ENCODE measurements around the gene PAX8. TPM values are rescaled to one million over a fixed set of nuclear protein-coding genes. Genes with fewer than 3 reads are reported as not detected.

Gene PAX8
- total RNA-seq, 2 experiments from 2014 or later, result 1.6 to 2.6 TPM

GRCh38 chr2:113178069-113178746 lies 100.5 kb downstream of the PAX8 start:
- intact Hi-C loops (cut with micrococcal nuclease; ENCODE audit: unreplicated experiment), result loop anchor here (10.0 kb wide), 1 partner anchor 687 kb away; no protein-coding TSS in a partner anchor
- peaks cover 61% of the 10 kb centered on the region for H3K79me2 ChIP-seq (ENCODE audit: insufficient read depth, low read depth, low read length)
- DNase-seq (ENCODE audit: low spot score), result no peak
- H2AFZ ChIP-seq (ENCODE audit: low read length), result no peak overlapping the region
- ChIA-PET POLR2A (no interaction called here), CTCF (ENCODE audit: unreplicated experiment) (no interaction called here)
- H3K4me2 ChIP-seq (ENCODE audit: low read length), result no peak overlapping the region
- BruUV-seq (replicated peaks), result no TSS peak
- H3K9me2 ChIP-seq (ENCODE audit: insufficient read depth, low read length), result no peaks in the 10 kb centered on the region
- H3K27ac ChIP-seq (ENCODE audit: low read depth, low read length, poor library complexity, severe bottlenecking), result no peak overlapping the region
- TF ChIP-seq EZH2phosphoT487 (IDR thresholded peaks at IDR 0.05; ENCODE audit: borderline replicate concordance, low read depth, low read length), result no peak
- TF ChIP-seq, protein P1, sequence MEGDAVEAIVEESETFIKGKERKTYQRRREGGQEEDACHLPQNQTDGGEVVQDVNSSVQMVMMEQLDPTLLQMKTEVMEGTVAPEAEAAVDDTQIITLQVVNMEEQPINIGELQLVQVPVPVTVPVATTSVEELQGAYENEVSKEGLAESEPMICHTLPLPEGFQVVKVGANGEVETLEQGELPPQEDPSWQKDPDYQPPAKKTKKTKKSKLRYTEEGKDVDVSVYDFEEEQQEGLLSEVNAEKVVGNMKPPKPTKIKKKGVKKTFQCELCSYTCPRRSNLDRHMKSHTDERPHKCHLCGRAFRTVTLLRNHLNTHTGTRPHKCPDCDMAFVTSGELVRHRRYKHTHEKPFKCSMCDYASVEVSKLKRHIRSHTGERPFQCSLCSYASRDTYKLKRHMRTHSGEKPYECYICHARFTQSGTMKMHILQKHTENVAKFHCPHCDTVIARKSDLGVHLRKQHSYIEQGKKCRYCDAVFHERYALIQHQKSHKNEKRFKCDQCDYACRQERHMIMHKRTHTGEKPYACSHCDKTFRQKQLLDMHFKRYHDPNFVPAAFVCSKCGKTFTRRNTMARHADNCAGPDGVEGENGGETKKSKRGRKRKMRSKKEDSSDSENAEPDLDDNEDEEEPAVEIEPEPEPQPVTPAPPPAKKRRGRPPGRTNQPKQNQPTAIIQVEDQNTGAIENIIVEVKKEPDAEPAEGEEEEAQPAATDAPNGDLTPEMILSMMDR (conservative IDR thresholded peaks at IDR 0.05; ENCODE audit: low read length), result no peak
- peaks cover 28% of the 10 kb centered on the region for H3K4me1 ChIP-seq (ENCODE audit: insufficient read depth, low read length, poor library complexity, severe bottlenecking)
- no peak overlapping the region for H3K4me3 ChIP-seq (ENCODE audit: low read depth, low read length, poor library complexity, severe bottlenecking)
- peaks cover 28% of the 10 kb centered on the region for H4K20me1 ChIP-seq (ENCODE audit: insufficient read depth, low read length)
- no peaks in the 10 kb centered on the region for H3K9me3 ChIP-seq (ENCODE audit: low read length)
- peaks cover 52% of the 10 kb centered on the region for H3K36me3 ChIP-seq (ENCODE audit: insufficient read depth, low read length)

GRCh38 chr2:113176696-113177355 lies 101.9 kb downstream of the PAX8 start:
- TF ChIP-seq EZH2phosphoT487 (IDR thresholded peaks at IDR 0.05; ENCODE audit: borderline replicate concordance, low read depth, low read length), result no peak
- TF ChIP-seq, protein P1 (conservative IDR thresholded peaks at IDR 0.05; ENCODE audit: low read length), result no peak
- no peak for DNase-seq (ENCODE audit: low spot score)
- H3K27ac ChIP-seq (ENCODE audit: low read depth, low read length, poor library complexity, severe bottlenecking), result peak overlapping the region; percentile 87
- BruUV-seq (replicated peaks), result no TSS peak
- peaks cover 39% of the 10 kb centered on the region for H3K36me3 ChIP-seq (ENCODE audit: insufficient read depth, low read length)
- ChIA-PET CTCF (ENCODE audit: unreplicated experiment) (no interaction called here), POLR2A (interaction anchor here (3.8 kb wide), 1 partner anchor 39 kb away, joined by 25 read pairs; no protein-coding TSS in a partner anchor)
- peaks cover 61% of the 10 kb centered on the region for H3K79me2 ChIP-seq (ENCODE audit: insufficient read depth, low read depth, low read length)
- intact Hi-C loops (cut with micrococcal nuclease; ENCODE audit: unreplicated experiment), result loop anchor here (10.0 kb wide), 1 partner anchor 688 kb away; no protein-coding TSS in a partner anchor
- peak overlapping the region; percentile 100 for H3K4me2 ChIP-seq (ENCODE audit: low read length)
- H2AFZ ChIP-seq (ENCODE audit: low read length), result no peak overlapping the region
- H3K4me3 ChIP-seq (ENCODE audit: low read depth, low read length, poor library complexity, severe bottlenecking), result peak overlapping the region; percentile 90
- H3K9me2 ChIP-seq (ENCODE audit: insufficient read depth, low read length), result no peaks in the 10 kb centered on the region
- H4K20me1 ChIP-seq (ENCODE audit: insufficient read depth, low read length), result peaks cover 28% of the 10 kb centered on the region
- peaks cover 33% of the 10 kb centered on the region for H3K4me1 ChIP-seq (ENCODE audit: insufficient read depth, low read length, poor library complexity, severe bottlenecking)
- H3K9me3 ChIP-seq (ENCODE audit: low read length), result no peaks in the 10 kb centered on the region
